ENCODE measurements around the gene EIF4EBP3.
"Not testable (repeated sequence)": the region's sequence is repeated elsewhere in the genome, so short reads cannot be mapped to it uniquely, and the experiment has no call there.

Gene EIF4EBP3

GRCh38 chr5:140579188-140579747 lies 31.8 kb downstream of the EIF4EBP3 start:
- not testable (repeated sequence) for DNase-seq

GRCh38 chr5:140587495-140587894 lies 40.0 kb downstream of the EIF4EBP3 start:
- no peak for DNase-seq

- no peak for DNase-seq
Observed at GRCh38 chr5:140588311-140589070, 41.0 kb downstream of the EIF4EBP3 start.

GRCh38 chr5:140590861-140591260 lies 43.4 kb downstream of the EIF4EBP3 start:
- no peak for DNase-seq

- DNase-seq, result no peak
Observed at GRCh38 chr5:140591747-140592372, 44.4 kb downstream of the EIF4EBP3 start.

- DNase-seq, result not testable (repeated sequence)
Observed at GRCh38 chr5:140593070-140593469, 45.6 kb downstream of the EIF4EBP3 start.

GRCh38 chr5:140594169-140594568 lies 46.7 kb downstream of the EIF4EBP3 start:
- DNase-seq, result no peak

- DNase-seq, result peak; percentile 8
Observed at GRCh38 chr5:140595538-140596300, 48.3 kb downstream of the EIF4EBP3 start.

GRCh38 chr5:140596321-140596741 lies 48.9 kb downstream of the EIF4EBP3 start:
- no peak for DNase-seq

- DNase-seq, result no peak
Observed at GRCh38 chr5:140598836-140599235, 51.4 kb downstream of the EIF4EBP3 start.

All from NCI-H2171 (cell line).